Prostate gland (tissue), 2 donors: ENCODE results near the gene RHBDL3. TPM values are rescaled to one million over a fixed set of nuclear protein-coding genes. Genes with fewer than 3 reads are reported as not detected.

Source experiments
- DNase-seq: peaks from one replicate; pipeline ENCODE4 v3.0.0-alpha.2; 2019; ENCODE audit warnings: low spot score
- H3K27ac ChIP-seq, 2 donors: fragments of 200-600 bp; sonication (generic); 2 replicates each; pipeline ENCODE4 v1.5.1; 2017 to 2019
- H3K27me3 ChIP-seq: fragments of 200-600 bp; sonication (generic); replicated peaks from 2 replicates; pipeline ENCODE4 v1.5.1; 2019; ENCODE audit not compliant: insufficient read depth
- H3K36me3 ChIP-seq, 2 donors: fragments of 200-600 bp; sonication (generic); 1 replicate in 1 of 2; 2 replicates in 1 of 2; pipeline versions ENCODE4 v1.5.1 to v1.8.1; 2017 to 2019
- H3K4me1 ChIP-seq: fragments of 200-600 bp; sonication (generic); replicated peaks from 2 replicates; pipeline ENCODE4 v1.5.1; 2019
- H3K4me3 ChIP-seq, 2 donors: fragments of 200-600 bp; sonication (generic); 2 replicates each; pipeline ENCODE4 v1.5.1; 2017 to 2019
- H3K9me3 ChIP-seq: fragments of 200-600 bp; sonication (generic); 2 replicates; pipeline ENCODE4 v1.5.1; 2017
- CTCF ChIP-seq, 4 experiments: fragments of 200-600 bp in 2 of 4; fragments of 450-650 bp in 2 of 4; sonication (generic) in 2 of 4; IDR thresholded peaks; 1 replicate in 3 of 4; 2 replicates in 1 of 4; pipeline ENCODE4 v1.5.1; 2016 to 2019; ENCODE audit warnings: antibody characterized with exemption in 4 of 4, mild to moderate bottlenecking in 2 of 4, moderate library complexity in 2 of 4
- POLR2A ChIP-seq: fragments of 450-650 bp; IDR thresholded peaks from one replicate; pipeline ENCODE4 v1.6.1; 2016; ENCODE audit warnings: antibody characterized with exemption, mild to moderate bottlenecking
- POLR2AphosphoS5 ChIP-seq: sonication (generic); formaldehyde crosslinking; IDR thresholded peaks from one replicate; pipeline ENCODE4 v1.6.1; 2017; ENCODE audit warnings: antibody characterized with exemption
- WGBS: methylation state at CpG from one replicate; pipeline ENCODE4 v1.1.5; 2018; 5-methylcytosine and 5-hydroxymethylcytosine counted together
- intact Hi-C: fragments of 100-400 bp; cut with DNase I; formaldehyde crosslinking; loops from one replicate; pipeline ENCODE4 v1.14.2; 2022
- total RNA-seq, 2 donors: library from RNA; depleted of rRNA; stranded (reverse); fragments of >200 nt; gene quantifications; one replicate each; pipeline ENCODE4 v1.1.0, GENCODE V29; 2016

RHBDL3 gene
- total RNA-seq, 2 donors from 2014 or later = 0.77 to 2.7 TPM

- H3K27ac ChIP-seq = peak overlapping the region; percentile 17 to 75
- no peaks in the 10 kb centered on the region for H3K36me3 ChIP-seq
- H3K4me3 ChIP-seq = peak overlapping the region; percentile 5 to 8
- intact Hi-C loops = no loop called here
- H3K4me1 ChIP-seq = no peaks in the 10 kb centered on the region
- TF ChIP-seq POLR2AphosphoS5 = peak; percentile 52
- peak in 1 of 4 experiments; percentile 1 for TF ChIP-seq CTCF (IDR thresholded peaks at IDR 0.05)
- TF ChIP-seq POLR2A = peak; percentile 24
- peak; percentile 65 for DNase-seq
- no peaks in the 10 kb centered on the region for H3K27me3 ChIP-seq
- no peaks in the 10 kb centered on the region for H3K9me3 ChIP-seq
- WGBS = 15% methylated on average over 11 of the region's 11 CpGs
These were observed 58.3 kb downstream of the RHBDL3 start for GRCh38 chr17:32323811-32324491.

GRCh38 chr17:32327911-32328310, 62.3 kb downstream of the RHBDL3 start:
- no peak for DNase-seq
- no peaks in the 10 kb centered on the region for H3K9me3 ChIP-seq
- intact Hi-C loops = no loop called here
- H3K36me3 ChIP-seq = no peaks in the 10 kb centered on the region
- H3K27me3 ChIP-seq = no peaks in the 10 kb centered on the region
- 100% methylated on average over 1 of the region's 1 CpG for WGBS
- H3K4me3 ChIP-seq = no peak overlapping the region
- no peak overlapping the region for H3K27ac ChIP-seq
- TF ChIP-seq POLR2A = no peak
- TF ChIP-seq CTCF (IDR thresholded peaks at IDR 0.05) = no peak
- TF ChIP-seq POLR2AphosphoS5 = no peak
- H3K4me1 ChIP-seq = no peaks in the 10 kb centered on the region

GRCh38 chr17:32330147-32330546, 64.5 kb downstream of the RHBDL3 start:
- no peak for TF ChIP-seq POLR2A
- no peak for TF ChIP-seq POLR2AphosphoS5
- no peak for TF ChIP-seq CTCF (IDR thresholded peaks at IDR 0.05)
- H3K27ac ChIP-seq = no peak overlapping the region
- no peaks in the 10 kb centered on the region for H3K36me3 ChIP-seq
- no peaks in the 10 kb centered on the region for H3K27me3 ChIP-seq
- no peaks in the 10 kb centered on the region for H3K9me3 ChIP-seq
- intact Hi-C loops = no loop called here
- no peaks in the 10 kb centered on the region for H3K4me1 ChIP-seq
- 61% methylated on average over 3 of the region's 3 CpGs for WGBS
- DNase-seq = no peak
- H3K4me3 ChIP-seq = no peak overlapping the region

GRCh38 chr17:32331243-32332040, 65.8 kb downstream of the RHBDL3 start:
- Histone ChIP-seq H3K4me1 (no peaks in the 10 kb centered on the region), H3K27me3 (no peaks in the 10 kb centered on the region), H3K4me3 (no peak overlapping the region), H3K9me3 (no peaks in the 10 kb centered on the region), H3K36me3 (no peaks in the 10 kb centered on the region), H3K27ac (no peak overlapping the region)
- DNase-seq = no peak
- intact Hi-C loops = no loop called here
- no peak for TF ChIP-seq POLR2A
- TF ChIP-seq CTCF (IDR thresholded peaks at IDR 0.05) = no peak
- no peak for TF ChIP-seq POLR2AphosphoS5
- WGBS = 84% methylated on average over 3 of the region's 3 CpGs
